HEK293 (cell line): ENCODE measurements around the gene MAP4K2.

Experiments
- CTCF ChIA-PET: fragments of 350-600 bp; formaldehyde crosslinking; extraction: SDS; loops from one replicate; lab custom pipeline; 2021; ENCODE audit warnings: antibody characterized with exemption; lab: Yijun Ruan, JAX
- POLR2A ChIA-PET: fragments of 300-600 bp; formaldehyde crosslinking; extraction: SDS; loops from one replicate; lab custom pipeline; 2020; ENCODE audit warnings: antibody characterized with exemption, inconsistent platforms; lab: Yijun Ruan, JAX
- H3K27ac ChIP-seq: fragments of 200-500 bp; sonication (Bioruptor generic); 2 replicates; pipeline ENCODE4 v1.5.1; 2014; ENCODE audit warnings: low read depth, low read length, control low read depth, inconsistent platforms; ENCODE audit errors: extremely low read depth
- H3K36me3 ChIP-seq, 2 experiments: fragments of 200-500 bp in 1 of 2; sonication (Bioruptor generic) in 1 of 2; 1 replicate in 1 of 2; 2 replicates in 1 of 2; pipeline ENCODE4 v1.5.1; 2014 to 2017; ENCODE audit warnings: inconsistent platforms in 2 of 2, low read length in 2 of 2; ENCODE audit not compliant: control insufficient read depth in 2 of 2, insufficient read depth in 1 of 2
- H3K4me1 ChIP-seq: fragments of 200-500 bp; sonication (Bioruptor generic); 2 replicates; pipeline ENCODE4 v1.5.1; 2014; ENCODE audit warnings: mild to moderate bottlenecking, low read length, inconsistent platforms; ENCODE audit not compliant: control insufficient read depth, insufficient read depth
- H3K4me3 ChIP-seq: 2 replicates; pipeline ENCODE4 v1.5.1; 2011; ENCODE audit warnings: low read depth, mild to moderate bottlenecking, control low read depth, low read length, moderate library complexity
- H3K9me3 ChIP-seq: fragments of 200-500 bp; sonication (Bioruptor generic); 2 replicates; pipeline ENCODE4 v1.5.1; 2014; ENCODE audit warnings: low read depth, low read length, inconsistent platforms; ENCODE audit not compliant: control insufficient read depth, insufficient read depth
- BCL11A ChIP-seq: fragments of 450-650 bp; formaldehyde crosslinking; IDR thresholded peaks from 2 replicates; pipeline ENCODE4 v1.5.1; 2016; ENCODE audit warnings: low read depth, missing biosample characterization, missing genetic modification characterization
- GFI1B ChIP-seq: fragments of 450-650 bp; formaldehyde crosslinking; IDR thresholded peaks from 2 replicates; pipeline ENCODE4 v1.5.1; 2016; ENCODE audit warnings: missing biosample characterization, missing genetic modification characterization
- GLI2 ChIP-seq: fragments of 450-650 bp; formaldehyde crosslinking; IDR thresholded peaks from 2 replicates; pipeline ENCODE4; 2017; ENCODE audit warnings: missing biosample characterization, missing genetic modification characterization, low read depth, borderline replicate concordance
- HOXC10 ChIP-seq: sonication (generic); formaldehyde crosslinking; IDR thresholded peaks from 2 replicates; pipeline ENCODE4 v1.8.1; 2023; ENCODE audit warnings: mild to moderate bottlenecking, missing genetic modification reagents
- OVOL3 ChIP-seq: fragments of 450-650 bp; formaldehyde crosslinking; IDR thresholded peaks from 2 replicates; pipeline ENCODE4 v1.5.1; 2016; ENCODE audit warnings: missing biosample characterization, missing genetic modification characterization
- PRDM1 ChIP-seq: fragments of 450-650 bp; formaldehyde crosslinking; IDR thresholded peaks from 2 replicates; pipeline ENCODE4; 2016; ENCODE audit warnings: missing biosample characterization, missing genetic modification characterization
- SCRT2 ChIP-seq: fragments of 450-650 bp; formaldehyde crosslinking; IDR thresholded peaks from 2 replicates; pipeline ENCODE4 v1.5.1; 2016; ENCODE audit warnings: missing biosample characterization, missing genetic modification characterization
- YY1 ChIP-seq: fragments of 450-650 bp; formaldehyde crosslinking; IDR thresholded peaks from 2 replicates; pipeline ENCODE4 v1.5.1; 2018; ENCODE audit warnings: missing biosample characterization, missing genetic modification characterization
- ZBTB20 ChIP-seq: fragments of 450-650 bp; formaldehyde crosslinking; IDR thresholded peaks from 2 replicates; pipeline ENCODE4 v1.5.1; 2016; ENCODE audit warnings: missing biosample characterization, missing genetic modification characterization
- ZFP3 ChIP-seq: fragments of 450-650 bp; formaldehyde crosslinking; IDR thresholded peaks from 2 replicates; pipeline ENCODE4 v1.5.1; 2016; ENCODE audit warnings: low read depth, missing biosample characterization, missing genetic modification characterization
- ZIC2 ChIP-seq: fragments of 450-650 bp; formaldehyde crosslinking; IDR thresholded peaks from 2 replicates; pipeline ENCODE4 v1.5.1; 2016; ENCODE audit warnings: missing biosample characterization, missing genetic modification characterization
- ZNF114 ChIP-seq: fragments of 450-650 bp; formaldehyde crosslinking; IDR thresholded peaks from 2 replicates; pipeline ENCODE4 v1.5.0; 2017; ENCODE audit warnings: missing biosample characterization, missing genetic modification characterization
- ZNF155 ChIP-seq: fragments of 450-650 bp; formaldehyde crosslinking; IDR thresholded peaks from 2 replicates; pipeline ENCODE4 v1.5.1; 2016; ENCODE audit warnings: missing biosample characterization, missing genetic modification characterization
- ZNF169 ChIP-seq: fragments of 450-650 bp; formaldehyde crosslinking; IDR thresholded peaks from 2 replicates; pipeline ENCODE4 v1.5.1; 2016; ENCODE audit warnings: missing biosample characterization, missing genetic modification characterization
- ZNF211 ChIP-seq: fragments of 450-650 bp; formaldehyde crosslinking; IDR thresholded peaks from 2 replicates; pipeline ENCODE4 v1.5.1; 2016; ENCODE audit warnings: low read depth, missing biosample characterization, missing genetic modification characterization
- ZNF214 ChIP-seq: fragments of 450-650 bp; formaldehyde crosslinking; IDR thresholded peaks from 2 replicates; pipeline ENCODE4 v1.5.1; 2017; ENCODE audit warnings: missing biosample characterization, mild to moderate bottlenecking, missing genetic modification characterization, borderline replicate concordance
- ZNF24 ChIP-seq: fragments of 450-650 bp; formaldehyde crosslinking; IDR thresholded peaks from 2 replicates; pipeline ENCODE4 v1.5.1; 2016; ENCODE audit warnings: missing biosample characterization, missing genetic modification characterization
- ZNF266 ChIP-seq: fragments of 450-650 bp; formaldehyde crosslinking; IDR thresholded peaks from 2 replicates; pipeline ENCODE4 v1.5.1; 2016; ENCODE audit warnings: missing biosample characterization, missing genetic modification characterization, low read depth
- ZNF394 ChIP-seq: fragments of 450-650 bp; formaldehyde crosslinking; IDR thresholded peaks from 2 replicates; pipeline ENCODE4 v1.5.1; 2016; ENCODE audit warnings: missing biosample characterization, missing genetic modification characterization, mild to moderate bottlenecking, moderate library complexity, borderline replicate concordance
- ZNF423 ChIP-seq: fragments of 450-650 bp; formaldehyde crosslinking; IDR thresholded peaks from 2 replicates; pipeline ENCODE4 v1.5.1; 2016; ENCODE audit warnings: missing biosample characterization, missing genetic modification characterization
- ZNF510 ChIP-seq: fragments of 450-650 bp; formaldehyde crosslinking; IDR thresholded peaks from 2 replicates; pipeline ENCODE4 v1.5.1; 2018; ENCODE audit warnings: mild to moderate bottlenecking, missing genetic modification characterization, missing biosample characterization; ENCODE audit not compliant: insufficient replicate concordance
- ZNF600 ChIP-seq: fragments of 450-650 bp; formaldehyde crosslinking; IDR thresholded peaks from 2 replicates; pipeline ENCODE4 v1.5.1; 2016; ENCODE audit warnings: missing biosample characterization, missing genetic modification characterization
- ZNF621 ChIP-seq: fragments of 450-650 bp; formaldehyde crosslinking; IDR thresholded peaks from 2 replicates; pipeline ENCODE4 v1.5.1; 2017; ENCODE audit warnings: missing biosample characterization, missing genetic modification characterization
- ZNF768 ChIP-seq: fragments of 450-650 bp; formaldehyde crosslinking; IDR thresholded peaks from 2 replicates; pipeline ENCODE4 v1.5.1; 2018; ENCODE audit warnings: missing biosample characterization, mild to moderate bottlenecking, missing genetic modification characterization
- ZNF776 ChIP-seq: fragments of 450-650 bp; formaldehyde crosslinking; IDR thresholded peaks from 2 replicates; pipeline ENCODE4 v1.5.0; 2017; ENCODE audit warnings: missing biosample characterization, missing genetic modification characterization, borderline replicate concordance
- TF ChIP-seq, protein P1 (sequence below): fragments of 450-650 bp; formaldehyde crosslinking; IDR thresholded peaks from 2 replicates; pipeline ENCODE4 v1.5.0; 2017; ENCODE audit warnings: missing biosample characterization, missing genetic modification characterization, borderline replicate concordance
- TF ChIP-seq, protein P2 (sequence below): fragments of 450-650 bp; formaldehyde crosslinking; IDR thresholded peaks from 2 replicates; pipeline ENCODE4 v1.5.1; 2016; ENCODE audit warnings: missing biosample characterization, missing genetic modification characterization
- TF ChIP-seq, protein P3 (sequence below): fragments of 450-650 bp; formaldehyde crosslinking; IDR thresholded peaks from 2 replicates; pipeline ENCODE4 v1.5.1; 2016; ENCODE audit warnings: missing biosample characterization, missing genetic modification characterization, low read depth
- TF ChIP-seq, protein P4 (sequence below): fragments of 450-650 bp; formaldehyde crosslinking; IDR thresholded peaks from 2 replicates; pipeline ENCODE4 v1.5.1; 2016; ENCODE audit warnings: missing biosample characterization, missing genetic modification characterization

The MAP4K2 gene

DNA sequence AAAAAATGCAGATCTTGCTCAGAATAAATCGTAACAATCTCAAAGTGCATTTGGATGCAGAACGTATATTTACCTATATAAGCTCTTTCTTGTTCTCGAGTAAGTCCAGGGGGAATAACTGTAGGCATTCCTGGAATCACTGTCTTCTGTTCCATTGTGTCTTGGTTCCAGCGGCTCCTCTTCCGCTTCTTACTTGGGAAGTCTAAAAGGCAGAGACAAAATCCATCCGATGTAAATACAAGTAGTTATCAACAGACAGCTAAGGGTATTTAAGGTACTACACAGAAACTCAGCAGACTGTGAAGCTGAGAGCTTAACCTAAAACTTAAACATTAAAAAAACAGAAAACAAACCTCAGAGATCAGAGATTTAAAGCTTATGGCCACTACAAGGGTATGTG lies 26.6 kb downstream of the MAP4K2 start (continued):
- TF ChIP-seq, protein P1, sequence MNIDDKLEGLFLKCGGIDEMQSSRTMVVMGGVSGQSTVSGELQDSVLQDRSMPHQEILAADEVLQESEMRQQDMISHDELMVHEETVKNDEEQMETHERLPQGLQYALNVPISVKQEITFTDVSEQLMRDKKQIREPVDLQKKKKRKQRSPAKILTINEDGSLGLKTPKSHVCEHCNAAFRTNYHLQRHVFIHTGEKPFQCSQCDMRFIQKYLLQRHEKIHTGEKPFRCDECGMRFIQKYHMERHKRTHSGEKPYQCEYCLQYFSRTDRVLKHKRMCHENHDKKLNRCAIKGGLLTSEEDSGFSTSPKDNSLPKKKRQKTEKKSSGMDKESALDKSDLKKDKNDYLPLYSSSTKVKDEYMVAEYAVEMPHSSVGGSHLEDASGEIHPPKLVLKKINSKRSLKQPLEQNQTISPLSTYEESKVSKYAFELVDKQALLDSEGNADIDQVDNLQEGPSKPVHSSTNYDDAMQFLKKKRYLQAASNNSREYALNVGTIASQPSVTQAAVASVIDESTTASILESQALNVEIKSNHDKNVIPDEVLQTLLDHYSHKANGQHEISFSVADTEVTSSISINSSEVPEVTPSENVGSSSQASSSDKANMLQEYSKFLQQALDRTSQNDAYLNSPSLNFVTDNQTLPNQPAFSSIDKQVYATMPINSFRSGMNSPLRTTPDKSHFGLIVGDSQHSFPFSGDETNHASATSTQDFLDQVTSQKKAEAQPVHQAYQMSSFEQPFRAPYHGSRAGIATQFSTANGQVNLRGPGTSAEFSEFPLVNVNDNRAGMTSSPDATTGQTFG (tag by site-specific recombination), result no peak
- TF ChIP-seq ZBTB20 (tag by site-specific recombination) (no peak), ZNF510 (no peak), ZNF423 (tag by site-specific recombination) (no peak), ZNF621 (no peak), ZNF394 (no peak), GLI2 (tag by site-specific recombination) (no peak), ZNF600 (tag by site-specific recombination) (no peak), ZNF768 (tag by site-specific recombination) (no peak)
- TF ChIP-seq, protein P2, sequence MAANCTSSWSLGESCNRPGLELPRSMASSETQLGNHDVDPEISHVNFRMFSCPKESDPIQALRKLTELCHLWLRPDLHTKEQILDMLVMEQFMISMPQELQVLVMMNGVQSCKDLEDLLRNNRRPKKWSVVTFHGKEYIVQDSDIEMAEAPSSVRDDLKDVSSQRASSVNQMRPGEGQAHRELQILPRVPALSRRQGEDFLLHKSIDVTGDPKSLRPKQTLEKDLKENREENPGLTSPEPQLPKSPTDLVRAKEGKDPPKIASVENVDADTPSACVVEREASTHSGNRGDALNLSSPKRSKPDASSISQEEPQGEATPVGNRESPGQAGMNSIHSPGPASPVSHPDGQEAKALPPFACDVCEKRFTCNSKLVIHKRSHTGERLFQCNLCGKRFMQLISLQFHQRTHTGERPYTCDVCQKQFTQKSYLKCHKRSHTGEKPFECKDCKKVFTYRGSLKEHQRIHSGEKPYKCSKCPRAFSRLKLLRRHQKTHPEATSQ (tag by site-specific recombination), result no peak
- TF ChIP-seq, protein P3, sequence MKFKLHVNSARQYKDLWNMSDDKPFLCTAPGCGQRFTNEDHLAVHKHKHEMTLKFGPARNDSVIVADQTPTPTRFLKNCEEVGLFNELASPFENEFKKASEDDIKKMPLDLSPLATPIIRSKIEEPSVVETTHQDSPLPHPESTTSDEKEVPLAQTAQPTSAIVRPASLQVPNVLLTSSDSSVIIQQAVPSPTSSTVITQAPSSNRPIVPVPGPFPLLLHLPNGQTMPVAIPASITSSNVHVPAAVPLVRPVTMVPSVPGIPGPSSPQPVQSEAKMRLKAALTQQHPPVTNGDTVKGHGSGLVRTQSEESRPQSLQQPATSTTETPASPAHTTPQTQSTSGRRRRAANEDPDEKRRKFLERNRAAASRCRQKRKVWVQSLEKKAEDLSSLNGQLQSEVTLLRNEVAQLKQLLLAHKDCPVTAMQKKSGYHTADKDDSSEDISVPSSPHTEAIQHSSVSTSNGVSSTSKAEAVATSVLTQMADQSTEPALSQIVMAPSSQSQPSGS (tag by site-specific recombination), result no peak

DNA sequence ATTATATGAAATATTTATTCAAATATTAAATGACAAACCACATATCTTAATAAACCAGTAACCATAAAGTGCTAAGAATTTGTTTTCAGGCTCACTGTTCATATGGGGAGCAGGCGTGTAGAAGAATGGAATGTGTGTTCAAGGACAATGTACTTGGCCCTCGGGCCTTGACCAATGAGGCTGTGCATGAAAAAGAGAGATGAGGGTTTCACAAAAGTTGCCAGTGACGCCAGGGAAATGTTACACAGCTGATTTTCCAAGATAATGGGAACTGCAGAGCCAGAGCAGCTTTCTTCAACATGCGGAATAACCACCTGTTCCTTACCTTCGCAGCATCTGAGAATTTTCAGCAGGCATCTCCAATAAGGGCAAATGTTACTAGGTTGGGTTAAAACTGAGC lies 28.9 kb downstream of the MAP4K2 start:
- Histone ChIP-seq H3K4me3 (no peak overlapping the region), H3K9me3 (no peaks in the 10 kb centered on the region), H3K36me3 (peaks cover 39 to 84% of the 10 kb centered on the region in 2 experiments), H3K4me1 (no peaks in the 10 kb centered on the region)
- ChIA-PET CTCF (interaction anchor here (0.7 to 1.4 kb wide), 4 partner anchors 10 to 27 kb away, joined by 3 to 4 read pairs (median 3); partner anchors contain the start of gene PYGM), POLR2A (interaction anchor here (1.8 kb wide), 1 partner anchor 8 kb away, joined by 5 read pairs; no protein-coding TSS in a partner anchor)
- TF ChIP-seq ZNF24 (tag by site-specific recombination) (no peak), ZNF214 (tag by site-specific recombination) (no peak), ZNF114 (tag by site-specific recombination) (no peak), ZNF211 (tag by site-specific recombination) (no peak), ZNF169 (no peak), GFI1B (tag by site-specific recombination) (no peak), ZIC2 (tag by site-specific recombination) (no peak), ZNF155 (no peak), OVOL3 (tag by site-specific recombination) (no peak), HOXC10 (CRISPR knock-in tag) (no peak), ZNF266 (tag by site-specific recombination) (no peak), ZNF776 (tag by site-specific recombination) (no peak), ZFP3 (no peak), BCL11A (no peak), YY1 (tag by site-specific recombination) (no peak), SCRT2 (tag by site-specific recombination) (no peak), ZNF394 (no peak), PRDM1 (tag by site-specific recombination) (no peak)
- TF ChIP-seq, protein P4, sequence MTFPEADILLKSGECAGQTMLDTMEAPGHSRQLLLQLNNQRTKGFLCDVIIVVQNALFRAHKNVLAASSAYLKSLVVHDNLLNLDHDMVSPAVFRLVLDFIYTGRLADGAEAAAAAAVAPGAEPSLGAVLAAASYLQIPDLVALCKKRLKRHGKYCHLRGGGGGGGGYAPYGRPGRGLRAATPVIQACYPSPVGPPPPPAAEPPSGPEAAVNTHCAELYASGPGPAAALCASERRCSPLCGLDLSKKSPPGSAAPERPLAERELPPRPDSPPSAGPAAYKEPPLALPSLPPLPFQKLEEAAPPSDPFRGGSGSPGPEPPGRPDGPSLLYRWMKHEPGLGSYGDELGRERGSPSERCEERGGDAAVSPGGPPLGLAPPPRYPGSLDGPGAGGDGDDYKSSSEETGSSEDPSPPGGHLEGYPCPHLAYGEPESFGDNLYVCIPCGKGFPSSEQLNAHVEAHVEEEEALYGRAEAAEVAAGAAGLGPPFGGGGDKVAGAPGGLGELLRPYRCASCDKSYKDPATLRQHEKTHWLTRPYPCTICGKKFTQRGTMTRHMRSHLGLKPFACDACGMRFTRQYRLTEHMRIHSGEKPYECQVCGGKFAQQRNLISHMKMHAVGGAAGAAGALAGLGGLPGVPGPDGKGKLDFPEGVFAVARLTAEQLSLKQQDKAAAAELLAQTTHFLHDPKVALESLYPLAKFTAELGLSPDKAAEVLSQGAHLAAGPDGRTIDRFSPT, result no peak
- TF ChIP-seq, all 188 proteins: peak for 0
- no peak overlapping the region for H3K27ac ChIP-seq
